Measurements from ENCODE around the gene ADD3. TPM values are rescaled to one million over a fixed set of nuclear protein-coding genes. Genes with fewer than 3 reads are reported as not detected.

Gene ADD3
- total and polyA plus RNA-seq, 2 donors (not counting 3 experiments of a cell fraction or from before 2014, with no cell fraction given): 14.9 to 55.2 TPM

GRCh38 chr10:110002801-110003523 is 4.8 kb upstream of the ADD3 start:
- FAIRE-seq: no peak

GRCh38 chr10:110003524-110003885 is 4.3 kb upstream of the ADD3 start:
- DNase-seq (ENCODE audit: low read depth, low spot score) (no peak), FAIRE-seq (no peak)
- Histone ChIP-seq H3K9me1 (replicated peaks; ENCODE audit: control insufficient read depth, extremely low read depth, insufficient read depth, low read length) (no peaks in the 10 kb centered on the region), H3K79me2 (ENCODE audit: control insufficient read depth, insufficient read depth, low read length) (no peaks in the 10 kb centered on the region), H3K9me3 (replicated peaks; ENCODE audit: control insufficient read depth, insufficient read depth, low read length) (no peaks in the 10 kb centered on the region), H2AFZ (ENCODE audit: low read depth, low read length) (no peak overlapping the region), H3K27me3 (ENCODE audit: control insufficient read depth in 2 of 2, insufficient read depth in 2 of 2, low read length in 2 of 2) (peaks cover 0 to 4% of the 10 kb centered on the region in 2 experiments), H3K27ac (ENCODE audit: insufficient read depth, low read depth, low read length) (no peak overlapping the region), H4K20me1 (replicated peaks; ENCODE audit: control insufficient read depth, extremely low read depth, insufficient read depth, low read length) (no peaks in the 10 kb centered on the region), H3K36me3 (ENCODE audit: control insufficient read depth in 2 of 2, extremely low read depth in 1 of 2, insufficient read depth in 2 of 2, low read length in 2 of 2) (no peaks in the 10 kb centered on the region), H3K4me3 (replicated peaks in 1 of 3; ENCODE audit: insufficient read depth in 1 of 3, low read depth in 1 of 3, low read length in 3 of 3) (no peak overlapping the region), H3K4me2 (ENCODE audit: insufficient read depth, low read length) (no peak overlapping the region), H3K9ac (replicated peaks; ENCODE audit: extremely low read depth, insufficient read depth, low read length) (no peak overlapping the region), H3K4me1 (ENCODE audit: control insufficient read depth, extremely low read depth, insufficient read depth, low read length) (peaks cover 10% of the 10 kb centered on the region)
- dilution Hi-C loops (cut with MboI; ENCODE audit: extremely low pct_ligation_motif_present, low sequenced_read_pairs): no loop called here
- POLR2A ChIA-PET: no interaction called here
- CTCF ChIA-PET: interaction anchor here (1.0 kb wide), 1 partner anchor 135 kb away, joined by 4 read pairs; no protein-coding TSS in a partner anchor
- intact Hi-C loops (cut with micrococcal nuclease): no loop called here
- TF ChIP-seq MYC (IDR thresholded peaks at IDR 0.05; ENCODE audit: low read depth, low read length) (no peak), CTCF (IDR thresholded peaks at IDR 0.05; ENCODE audit: extremely low read depth in 1 of 2, insufficient read depth in 1 of 2, low read depth in 1 of 2, low read length in 2 of 2) (no peak), POLR2A (IDR thresholded peaks at IDR 0.05; ENCODE audit: low read depth, low read length) (no peak), GATA2 (IDR thresholded peaks at IDR 0.05; ENCODE audit: insufficient read depth, insufficient read length, low read depth, low read length) (no peak), FOS (IDR thresholded peaks at IDR 0.05; ENCODE audit: borderline replicate concordance, insufficient read depth, low read length) (no peak), POLR2AphosphoS5 (IDR thresholded peaks at IDR 0.05; ENCODE audit: insufficient read depth, low read depth, low read length) (no peak), MAX (IDR thresholded peaks at IDR 0.05; ENCODE audit: insufficient read depth, insufficient read length) (no peak), EZH2 (IDR thresholded peaks at IDR 0.05; ENCODE audit: borderline replicate concordance, low read depth, low read length, severe bottlenecking) (no peak), JUN (IDR thresholded peaks at IDR 0.05; ENCODE audit: borderline replicate concordance, insufficient read depth, insufficient read length, low read depth) (no peak)
- BruUV-seq (replicated peaks): no TSS peak

More at GRCh38 chr10:110002801-110003523, 4.8 kb upstream of the ADD3 start:
- Histone ChIP-seq H3K79me2 (ENCODE audit: control insufficient read depth, insufficient read depth, low read length) (no peaks in the 10 kb centered on the region), H3K9me3 (replicated peaks; ENCODE audit: control insufficient read depth, insufficient read depth, low read length) (no peaks in the 10 kb centered on the region), H3K4me3 (replicated peaks in 1 of 3; ENCODE audit: insufficient read depth in 1 of 3, low read depth in 1 of 3, low read length in 3 of 3) (no peak overlapping the region), H3K27me3 (ENCODE audit: control insufficient read depth in 2 of 2, insufficient read depth in 2 of 2, low read length in 2 of 2) (peaks cover 0 to 4% of the 10 kb centered on the region in 2 experiments), H4K20me1 (replicated peaks; ENCODE audit: control insufficient read depth, extremely low read depth, insufficient read depth, low read length) (no peaks in the 10 kb centered on the region), H3K27ac (ENCODE audit: insufficient read depth, low read depth, low read length) (no peak overlapping the region), H3K36me3 (ENCODE audit: control insufficient read depth in 2 of 2, extremely low read depth in 1 of 2, insufficient read depth in 2 of 2, low read length in 2 of 2) (no peaks in the 10 kb centered on the region), H3K9ac (replicated peaks; ENCODE audit: extremely low read depth, insufficient read depth, low read length) (no peak overlapping the region), H3K9me1 (replicated peaks; ENCODE audit: control insufficient read depth, extremely low read depth, insufficient read depth, low read length) (no peaks in the 10 kb centered on the region), H3K4me2 (ENCODE audit: insufficient read depth, low read length) (no peak overlapping the region), H3K4me1 (ENCODE audit: control insufficient read depth, extremely low read depth, insufficient read depth, low read length) (peaks cover 9% of the 10 kb centered on the region), H2AFZ (ENCODE audit: low read depth, low read length) (no peak overlapping the region)
- POLR2A ChIA-PET: no interaction called here
- no TSS peak for BruUV-seq (replicated peaks)
- TF ChIP-seq EZH2 (IDR thresholded peaks at IDR 0.05; ENCODE audit: borderline replicate concordance, low read depth, low read length, severe bottlenecking) (no peak), MAX (IDR thresholded peaks at IDR 0.05; ENCODE audit: insufficient read depth, insufficient read length) (no peak)
- dilution Hi-C loops (cut with MboI; ENCODE audit: extremely low pct_ligation_motif_present, low sequenced_read_pairs): no loop called here
- no peak for DNase-seq (ENCODE audit: low read depth, low spot score)
- intact Hi-C loops (cut with micrococcal nuclease): no loop called here
- CTCF ChIA-PET: interaction anchor here (1.0 kb wide), 1 partner anchor 135 kb away, joined by 4 read pairs; no protein-coding TSS in a partner anchor
